Thyroid gland (tissue), 4 donors: ENCODE measurements around the gene ROS1. TPM values are rescaled to one million over a fixed set of nuclear protein-coding genes. Genes with fewer than 3 reads are reported as not detected.
"Not testable (repeated sequence)": the region's sequence is repeated elsewhere in the genome, so short reads cannot be mapped to it uniquely, and the experiment has no call there.

Experiments used
- DNase-seq, 2 donors: peaks; one replicate each; pipeline ENCODE4 v3.0.0-alpha.2; 2019
- H3K27ac ChIP-seq, 3 donors: fragments of 200-600 bp; sonication (generic); 1 replicate in 2 of 3; 2 replicates in 1 of 3; pipeline ENCODE4 v1.5.1; 2016 to 2019; ENCODE audit warnings: mild to moderate bottlenecking in 1 of 3, moderate library complexity in 1 of 3
- H3K27me3 ChIP-seq: fragments of 200-600 bp; sonication (generic); one replicate; pipeline ENCODE4 v1.5.1; 2019
- H3K36me3 ChIP-seq, 2 donors: fragments of 200-600 bp; sonication (generic); one replicate each; pipeline ENCODE4 v1.5.1; 2016 to 2019
- H3K4me1 ChIP-seq, 2 donors: fragments of 200-600 bp; sonication (generic); one replicate each; pipeline ENCODE4 v1.5.1; 2017 to 2019
- H3K4me3 ChIP-seq, 3 donors: fragments of 200-600 bp; sonication (generic); replicated peaks in 1 of 3; 1 replicate in 2 of 3; 2 replicates in 1 of 3; pipeline ENCODE4 v1.5.1; 2016; ENCODE audit warnings: mild to moderate bottlenecking in 1 of 3
- H3K9me3 ChIP-seq: fragments of 200-600 bp; sonication (generic); one replicate; pipeline ENCODE4 v1.5.1; 2017
- CTCF ChIP-seq, 6 experiments: fragments of 200-600 bp in 3 of 6; fragments of 450-650 bp in 3 of 6; sonication (generic) in 3 of 6; IDR thresholded peaks; one replicate each; pipeline ENCODE4 v1.5.1; 2016 to 2019; ENCODE audit warnings: antibody characterized with exemption in 6 of 6, mild to moderate bottlenecking in 2 of 6, inconsistent platforms in 1 of 6, moderate library complexity in 1 of 6
- POLR2A ChIP-seq, 2 donors: fragments of 450-650 bp; IDR thresholded peaks; one replicate each; pipeline ENCODE4 v1.6.1; 2017; ENCODE audit warnings: antibody characterized with exemption in 2 of 2, mild to moderate bottlenecking in 2 of 2, moderate library complexity in 1 of 2
- WGBS, 2 donors: methylation state at CpG; one replicate each; pipeline ENCODE4 v1.1.5; 2017; 5-methylcytosine and 5-hydroxymethylcytosine counted together
- intact Hi-C: fragments of 100-400 bp; cut with DNase I; formaldehyde crosslinking; loops from one replicate; pipeline ENCODE4 v1.15.1; 2023
- total RNA-seq, 4 donors: library from RNA; depleted of rRNA; stranded (reverse); fragments of >200 nt; gene quantifications; one replicate each; pipeline ENCODE4 v1.2.3, GENCODE V29; 2016

The ROS1 gene
- total RNA-seq, 4 donors from 2014 or later = not detected

- 59 to 69% methylated on average over 2 of the region's 2 CpGs for WGBS, 2 donors
- no peaks in the 10 kb centered on the region for H3K36me3 ChIP-seq
- H3K4me3 ChIP-seq = no peak overlapping the region
- TF ChIP-seq CTCF (IDR thresholded peaks at IDR 0.05) (no peak), POLR2A (IDR thresholded peaks at IDR 0.05) (no peak)
- H3K4me1 ChIP-seq = no peaks in the 10 kb centered on the region
- no peak for DNase-seq
- H3K27ac ChIP-seq = no peak overlapping the region
- H3K27me3 ChIP-seq = no peaks in the 10 kb centered on the region
- intact Hi-C loops = no loop called here
- H3K9me3 ChIP-seq = no peaks in the 10 kb centered on the region
These were observed 18.9 kb upstream of the ROS1 start for GRCh38 chr6:117444600-117444999.

DNA sequence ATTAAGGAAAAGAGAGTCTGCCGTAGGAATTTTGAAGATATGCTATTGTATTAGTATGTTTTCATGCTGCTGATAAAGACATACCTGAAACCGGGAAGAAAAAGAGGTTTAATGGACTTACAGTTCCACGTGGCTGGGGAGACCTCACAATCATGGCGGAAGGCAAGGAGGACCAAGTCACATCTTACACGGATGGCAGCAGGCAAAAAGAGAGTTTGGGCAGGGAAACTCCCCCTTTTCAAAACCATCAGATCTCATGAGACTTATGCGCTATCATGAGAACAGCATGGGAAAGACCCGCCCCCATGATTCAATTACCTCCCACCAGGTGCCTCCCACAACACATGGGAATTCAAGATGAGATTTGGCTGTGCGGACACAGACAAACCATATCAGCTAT, 16.6 kb upstream of the ROS1 start:
- DNase-seq, H3K4me1 ChIP-seq, intact Hi-C loops, H3K27ac ChIP-seq, H3K4me3 ChIP-seq, H3K36me3 ChIP-seq, H3K9me3 ChIP-seq, H3K27me3 ChIP-seq: not testable (repeated sequence)
- 91 to 92% methylated on average over 8 of the region's 8 CpGs for WGBS, 2 donors

- WGBS, 2 donors = 73 to 76% methylated on average over 2 of the region's 2 CpGs
These were observed 16.1 kb upstream of the ROS1 start for GRCh38 chr6:117441824-117442264.

DNA sequence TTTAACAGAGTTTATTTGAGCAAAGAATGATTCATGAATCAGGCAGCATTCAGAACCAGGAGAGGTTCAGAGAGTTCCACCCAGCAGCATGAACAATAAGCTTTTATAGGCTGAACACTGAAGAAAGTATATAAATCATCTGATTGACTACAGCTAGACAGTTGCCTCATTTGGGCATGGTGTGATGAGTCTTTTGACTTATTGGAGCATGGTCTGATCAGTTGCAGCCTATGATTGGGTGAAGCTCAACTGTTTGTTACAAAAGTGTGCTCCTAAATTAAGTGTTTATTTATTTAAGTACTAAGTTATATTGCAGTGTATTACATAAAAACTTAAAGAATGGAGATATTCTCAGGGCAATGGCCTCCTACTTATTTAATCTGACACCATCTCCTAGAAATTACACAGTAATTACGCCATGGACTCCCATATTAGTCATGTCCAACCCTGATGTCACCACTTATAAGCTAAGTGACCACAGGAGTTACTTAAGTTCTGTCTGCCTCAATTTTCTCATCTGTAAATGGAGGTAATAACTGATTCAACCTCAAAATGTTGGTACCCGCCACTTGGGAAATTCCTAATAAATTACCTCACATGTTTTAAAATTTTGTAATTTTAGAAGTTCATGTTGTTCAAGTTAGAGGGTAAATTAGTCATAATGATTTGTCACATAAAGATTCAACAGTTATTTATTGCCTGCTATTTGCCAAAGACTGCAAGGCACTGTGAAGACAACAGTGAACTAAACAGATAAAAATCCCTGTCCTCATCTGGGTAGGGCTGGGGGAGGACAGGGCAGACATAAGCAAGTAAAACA, 15.2 kb upstream of the ROS1 start:
- Histone ChIP-seq H3K9me3 (no peaks in the 10 kb centered on the region), H3K4me1 (no peaks in the 10 kb centered on the region), H3K27ac (no peak overlapping the region), H3K27me3 (no peaks in the 10 kb centered on the region), H3K4me3 (no peak overlapping the region), H3K36me3 (no peaks in the 10 kb centered on the region)
- intact Hi-C loops = no loop called here
- WGBS, 2 donors = 84 to 85% methylated on average over 2 of the region's 2 CpGs
- no peak for DNase-seq
- no peak for TF ChIP-seq POLR2A (IDR thresholded peaks at IDR 0.05)

More at GRCh38 chr6:117441824-117442264, 16.1 kb upstream of the ROS1 start:
- Histone ChIP-seq H3K4me1 (no peaks in the 10 kb centered on the region), H3K27ac (no peak overlapping the region), H3K27me3 (no peaks in the 10 kb centered on the region), H3K36me3 (no peaks in the 10 kb centered on the region), H3K4me3 (no peak overlapping the region), H3K9me3 (no peaks in the 10 kb centered on the region)
- TF ChIP-seq CTCF (IDR thresholded peaks at IDR 0.05) = no peak
- no peak for TF ChIP-seq POLR2A (IDR thresholded peaks at IDR 0.05)
- no peak for DNase-seq
- intact Hi-C loops = no loop called here

- TF ChIP-seq POLR2A (IDR thresholded peaks at IDR 0.05) (no peak), CTCF (IDR thresholded peaks at IDR 0.05) (no peak)
- Histone ChIP-seq H3K4me3 (no peak overlapping the region), H3K9me3 (no peaks in the 10 kb centered on the region), H3K27ac (no peak overlapping the region), H3K36me3 (no peaks in the 10 kb centered on the region), H3K4me1 (no peaks in the 10 kb centered on the region), H3K27me3 (no peaks in the 10 kb centered on the region)
- DNase-seq = no peak
- 83 to 92% methylated on average over 1 of the region's 1 CpG for WGBS, 2 donors
- intact Hi-C loops = no loop called here
These were observed 6.5 kb upstream of the ROS1 start for GRCh38 chr6:117432273-117432672.

DNA sequence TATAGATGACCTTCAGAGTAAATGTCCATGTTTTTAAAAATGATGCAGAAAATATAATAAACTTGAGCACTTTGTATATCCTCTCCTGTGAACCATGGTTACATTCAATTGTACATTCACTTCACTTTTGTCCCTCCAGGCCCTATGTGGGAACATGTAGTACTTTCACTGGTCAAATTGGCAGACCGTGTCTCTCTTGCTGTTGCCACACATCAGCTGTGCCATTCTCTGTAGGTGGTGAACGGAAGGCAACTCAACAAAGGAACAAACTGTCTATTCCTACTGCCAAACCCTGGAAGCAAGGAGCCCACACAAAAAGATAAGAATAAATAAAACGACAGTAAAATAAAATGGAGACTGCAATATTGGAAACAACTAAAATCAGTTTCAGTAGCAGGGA, 2.0 kb downstream of the ROS1 start:
- TF ChIP-seq POLR2A (IDR thresholded peaks at IDR 0.05) (no peak), CTCF (IDR thresholded peaks at IDR 0.05) (no peak)
- no peaks in the 10 kb centered on the region for H3K36me3 ChIP-seq
- no peaks in the 10 kb centered on the region for H3K9me3 ChIP-seq
- no peak for DNase-seq
- H3K4me3 ChIP-seq = no peak overlapping the region
- 72 to 82% methylated on average over 3 of the region's 3 CpGs for WGBS, 2 donors
- intact Hi-C loops = no loop called here
- no peak overlapping the region for H3K27ac ChIP-seq
- H3K27me3 ChIP-seq = no peaks in the 10 kb centered on the region
- H3K4me1 ChIP-seq = no peaks in the 10 kb centered on the region
